ENCODE data around the gene FADS1. TPM values are rescaled to one million over a fixed set of nuclear protein-coding genes. Genes with fewer than 3 reads are reported as not detected.

The FADS1 gene
- total RNA-seq, 1 donor from 2014 or later = 248 TPM

- Mint-ChIP-seq H3K27ac (ENCODE audit: unreplicated experiment) (peak overlapping the region; percentile 9), H3K27me3 (ENCODE audit: low read depth) (peaks cover 3% of the 10 kb centered on the region), H3K4me3 (peak overlapping the region; percentile 86), H3K9me3 (no peaks in the 10 kb centered on the region), H3K36me3 (ENCODE audit: low read depth) (peaks cover 11% of the 10 kb centered on the region), H3K4me1 (peaks cover 47% of the 10 kb centered on the region)
- no peak for DNase-seq (ENCODE audit: low read depth, low spot score)
- TF ChIP-seq, protein P1, sequence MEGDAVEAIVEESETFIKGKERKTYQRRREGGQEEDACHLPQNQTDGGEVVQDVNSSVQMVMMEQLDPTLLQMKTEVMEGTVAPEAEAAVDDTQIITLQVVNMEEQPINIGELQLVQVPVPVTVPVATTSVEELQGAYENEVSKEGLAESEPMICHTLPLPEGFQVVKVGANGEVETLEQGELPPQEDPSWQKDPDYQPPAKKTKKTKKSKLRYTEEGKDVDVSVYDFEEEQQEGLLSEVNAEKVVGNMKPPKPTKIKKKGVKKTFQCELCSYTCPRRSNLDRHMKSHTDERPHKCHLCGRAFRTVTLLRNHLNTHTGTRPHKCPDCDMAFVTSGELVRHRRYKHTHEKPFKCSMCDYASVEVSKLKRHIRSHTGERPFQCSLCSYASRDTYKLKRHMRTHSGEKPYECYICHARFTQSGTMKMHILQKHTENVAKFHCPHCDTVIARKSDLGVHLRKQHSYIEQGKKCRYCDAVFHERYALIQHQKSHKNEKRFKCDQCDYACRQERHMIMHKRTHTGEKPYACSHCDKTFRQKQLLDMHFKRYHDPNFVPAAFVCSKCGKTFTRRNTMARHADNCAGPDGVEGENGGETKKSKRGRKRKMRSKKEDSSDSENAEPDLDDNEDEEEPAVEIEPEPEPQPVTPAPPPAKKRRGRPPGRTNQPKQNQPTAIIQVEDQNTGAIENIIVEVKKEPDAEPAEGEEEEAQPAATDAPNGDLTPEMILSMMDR (conservative IDR thresholded peaks at IDR 0.05) = no peak
Observed at GRCh38 chr11:61795876-61796526, 20.8 kb downstream of the FADS1 start.

DNA sequence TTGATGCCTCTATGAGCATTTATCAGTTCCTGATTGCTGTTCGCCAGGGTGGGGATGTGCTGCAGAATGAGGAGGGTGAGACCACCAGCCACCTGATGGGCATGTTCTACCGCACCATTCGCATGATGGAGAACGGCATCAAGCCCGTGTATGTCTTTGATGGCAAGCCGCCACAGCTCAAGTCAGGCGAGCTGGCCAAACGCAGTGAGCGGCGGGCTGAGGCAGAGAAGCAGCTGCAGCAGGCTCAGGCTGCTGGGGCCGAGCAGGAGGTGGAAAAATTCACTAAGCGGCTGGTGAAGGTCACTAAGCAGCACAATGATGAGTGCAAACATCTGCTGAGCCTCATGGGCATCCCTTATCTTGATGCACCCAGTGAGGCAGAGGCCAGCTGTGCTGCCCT is 21.3 kb downstream of the FADS1 start:
- TF ChIP-seq, protein P1 (conservative IDR thresholded peaks at IDR 0.05) = no peak
- peaks cover 9% of the 10 kb centered on the region for H3K36me3 Mint-ChIP-seq (ENCODE audit: low read depth)
- peaks cover 47% of the 10 kb centered on the region for H3K4me1 Mint-ChIP-seq
- H3K27me3 Mint-ChIP-seq (ENCODE audit: low read depth) = peaks cover 3% of the 10 kb centered on the region
- H3K27ac Mint-ChIP-seq (ENCODE audit: unreplicated experiment) = no peak overlapping the region
- H3K9me3 Mint-ChIP-seq = no peaks in the 10 kb centered on the region
- DNase-seq (ENCODE audit: low read depth, low spot score) = no peak
- H3K4me3 Mint-ChIP-seq = peak overlapping the region; percentile 81

DNA sequence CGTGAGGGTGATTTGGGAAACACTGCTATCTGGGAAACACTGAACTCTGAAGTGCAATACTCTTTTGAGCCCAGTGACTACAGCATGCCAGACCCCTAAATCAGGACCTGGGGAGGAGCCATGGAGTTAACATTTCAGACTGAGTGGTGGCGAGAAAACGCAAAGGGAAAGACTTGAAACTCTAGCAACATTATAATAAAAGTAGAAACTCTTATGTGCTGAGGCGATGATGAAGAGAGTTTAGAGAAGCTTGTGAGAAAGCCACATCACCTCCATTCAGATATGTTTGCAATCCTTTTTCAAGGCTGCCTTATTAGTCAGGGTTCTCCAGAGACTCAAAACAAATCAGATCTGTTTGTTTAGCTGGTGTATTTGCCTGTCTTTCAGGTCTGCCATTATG is 22.2 kb downstream of the FADS1 start:
- Mint-ChIP-seq H3K27me3 (ENCODE audit: low read depth) (peaks cover 3% of the 10 kb centered on the region), H3K27ac (ENCODE audit: unreplicated experiment) (no peak overlapping the region), H3K4me3 (peak overlapping the region; percentile 81), H3K9me3 (no peaks in the 10 kb centered on the region), H3K36me3 (ENCODE audit: low read depth) (peaks cover 14% of the 10 kb centered on the region), H3K4me1 (peaks cover 47% of the 10 kb centered on the region)
- no peak for DNase-seq (ENCODE audit: low read depth, low spot score)
- TF ChIP-seq, protein P1 (conservative IDR thresholded peaks at IDR 0.05) = no peak

- Mint-ChIP-seq H3K4me1 (peaks cover 44% of the 10 kb centered on the region), H3K27ac (ENCODE audit: unreplicated experiment) (peak overlapping the region; percentile 100), H3K36me3 (ENCODE audit: low read depth) (peaks cover 14% of the 10 kb centered on the region), H3K27me3 (ENCODE audit: low read depth) (peaks cover 3% of the 10 kb centered on the region), H3K4me3 (peak overlapping the region; percentile 96), H3K9me3 (no peaks in the 10 kb centered on the region)
- no peak for DNase-seq (ENCODE audit: low read depth, low spot score)
- TF ChIP-seq, protein P1 (conservative IDR thresholded peaks at IDR 0.05) = no peak
Observed at GRCh38 chr11:61793829-61794204, 23.0 kb downstream of the FADS1 start.

DNA sequence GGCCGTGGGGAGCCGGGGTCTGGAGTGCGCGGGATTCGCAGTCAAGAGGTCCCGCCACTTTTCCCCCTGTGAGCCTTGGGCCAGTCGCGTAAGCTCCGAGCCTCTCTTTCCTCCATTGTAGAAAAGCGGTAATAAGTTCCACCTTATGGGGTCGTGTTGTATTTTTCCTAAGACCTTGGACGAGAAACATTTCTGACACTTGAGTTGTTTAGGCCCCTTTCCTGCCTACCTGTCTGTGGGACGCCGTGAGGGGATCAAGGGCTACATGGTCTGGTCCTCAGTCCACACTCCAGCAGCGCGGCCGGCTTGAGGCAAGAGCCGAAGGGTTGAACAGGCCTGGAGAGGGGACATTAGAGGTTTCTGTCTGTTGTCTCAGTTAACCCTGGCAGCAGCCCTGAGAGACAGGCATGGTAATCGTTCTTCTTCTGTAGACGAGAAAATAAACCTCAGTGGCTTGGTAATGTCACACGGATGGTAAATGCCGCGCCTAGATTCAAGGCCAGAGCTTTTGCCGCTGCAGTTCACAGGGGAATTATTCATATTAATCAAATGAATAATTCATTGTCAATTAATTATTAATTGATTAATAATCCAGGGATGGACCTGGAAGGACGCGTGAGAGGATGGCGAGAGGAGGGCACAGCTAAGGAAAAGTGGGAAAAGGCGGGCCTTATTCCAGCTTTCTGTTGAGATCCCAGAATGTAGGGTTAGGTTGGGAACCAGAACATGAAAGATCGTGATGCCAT is 23.5 kb downstream of the FADS1 start:
- Mint-ChIP-seq H3K27ac (ENCODE audit: unreplicated experiment) (peak overlapping the region; percentile 100), H3K4me1 (peaks cover 41% of the 10 kb centered on the region)

More for the DNA sequence above, 23.5 kb downstream of the FADS1 start:
- peaks cover 14% of the 10 kb centered on the region for H3K36me3 Mint-ChIP-seq (ENCODE audit: low read depth)
- H3K4me3 Mint-ChIP-seq = peak overlapping the region; percentile 96
- H3K27me3 Mint-ChIP-seq (ENCODE audit: low read depth) = peaks cover 3% of the 10 kb centered on the region
- no peaks in the 10 kb centered on the region for H3K9me3 Mint-ChIP-seq
- no peak for DNase-seq (ENCODE audit: low read depth, low spot score)
- TF ChIP-seq, protein P1 (conservative IDR thresholded peaks at IDR 0.05) = no peak

Data from neural crest cell (in vitro differentiated cells).